ENCODE measurements around the gene CD2AP.
"Not testable (repeated sequence)": the region's sequence is repeated elsewhere in the genome, so short reads cannot be mapped to it uniquely, and the experiment has no call there.

Gene CD2AP

DNA sequence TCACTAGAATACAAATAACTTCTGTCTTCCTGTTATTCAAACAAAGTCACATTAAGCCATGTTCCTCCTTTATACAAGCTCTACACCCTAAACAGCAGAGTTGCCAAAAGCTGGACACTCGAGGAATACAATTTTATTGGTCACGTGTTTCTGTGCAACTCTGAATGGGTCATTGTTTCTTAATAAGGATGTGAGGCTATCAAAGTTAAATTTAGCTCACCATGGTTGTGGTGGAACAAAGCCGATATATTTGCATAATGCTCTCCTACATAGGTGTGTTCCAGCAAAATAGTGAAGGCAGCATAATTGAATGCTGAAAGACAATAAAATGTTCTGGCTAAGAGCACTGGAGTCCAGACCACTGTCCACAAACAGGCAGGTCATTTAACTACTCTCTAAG lies 36.9 kb upstream of the CD2AP start:
- Histone ChIP-seq H3K4me1 (ENCODE audit: control insufficient read depth, insufficient read depth, low read length) (no peaks in the 10 kb centered on the region), H3K27me3 (ENCODE audit: control insufficient read depth, insufficient read depth, low read length, poor library complexity, severe bottlenecking) (no peaks in the 10 kb centered on the region), H3K4me3 (ENCODE audit: insufficient read depth, low read depth, low read length) (no peak overlapping the region), H3K36me3 (ENCODE audit: control insufficient read depth, insufficient read depth, low read length) (no peaks in the 10 kb centered on the region), H3K27ac (ENCODE audit: insufficient read depth, low read depth, low read length, poor library complexity, severe bottlenecking) (no peak overlapping the region), H3K9me3 (ENCODE audit: control insufficient read depth, low read length) (no peaks in the 10 kb centered on the region)
- WGBS, 2 experiments, result 98 to 100% methylated on average over 3 of the region's 3 CpGs

- H3K4me3 ChIP-seq (ENCODE audit: insufficient read depth, low read depth, low read length), result not testable (repeated sequence)
- WGBS, 2 experiments, result 90 to 93% methylated on average over 3 of the region's 3 CpGs
Measured at GRCh38 chr6:47444964-47445363, 32.6 kb upstream of the CD2AP start.

DNA sequence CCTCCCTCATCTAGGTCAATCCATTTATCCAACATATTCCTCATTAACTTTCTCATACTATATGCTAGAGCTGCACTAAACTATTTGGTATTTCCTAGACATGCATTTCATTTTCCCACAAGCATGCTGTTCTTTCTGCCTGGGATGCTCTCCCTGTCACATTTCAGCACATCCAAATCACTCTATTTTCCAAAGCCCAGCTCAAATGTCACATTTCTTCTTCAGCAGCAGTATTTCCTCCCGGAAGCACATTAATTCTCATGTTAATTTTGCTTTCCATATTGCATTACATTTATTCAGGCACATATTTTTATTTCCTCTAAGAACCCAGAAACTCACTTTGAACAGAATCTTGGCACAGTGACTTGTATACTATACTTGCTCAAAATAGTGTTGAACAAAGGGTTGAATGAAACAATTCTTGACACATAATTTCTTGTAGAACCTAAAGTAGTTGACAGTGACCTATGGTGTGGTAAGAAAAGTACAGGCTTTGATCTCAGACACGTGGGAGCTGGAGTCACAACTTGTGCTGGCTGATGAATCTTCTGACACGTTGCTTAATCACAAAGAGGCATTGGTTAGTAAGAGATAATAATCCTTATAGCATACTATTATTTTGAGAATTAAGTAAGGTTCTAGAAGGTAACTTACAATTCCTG lies 30.8 kb upstream of the CD2AP start:
- no peaks in the 10 kb centered on the region for H3K9me3 ChIP-seq (ENCODE audit: control insufficient read depth, low read length)
- H3K4me1 ChIP-seq (ENCODE audit: control insufficient read depth, insufficient read depth, low read length), result no peaks in the 10 kb centered on the region
- no peaks in the 10 kb centered on the region for H3K27me3 ChIP-seq (ENCODE audit: control insufficient read depth, insufficient read depth, low read length, poor library complexity, severe bottlenecking)
- WGBS, 2 experiments, result 66 to 67% methylated on average over 2 to 3 of the region's 3 CpGs
- H3K36me3 ChIP-seq (ENCODE audit: control insufficient read depth, insufficient read depth, low read length), result no peaks in the 10 kb centered on the region
- no peak overlapping the region for H3K4me3 ChIP-seq (ENCODE audit: insufficient read depth, low read depth, low read length)
- H3K27ac ChIP-seq (ENCODE audit: insufficient read depth, low read depth, low read length, poor library complexity, severe bottlenecking), result no peak overlapping the region

More at GRCh38 chr6:47444964-47445363, 32.6 kb upstream of the CD2AP start:
- H3K4me1 ChIP-seq (ENCODE audit: control insufficient read depth, insufficient read depth, low read length); H3K27me3 ChIP-seq (ENCODE audit: control insufficient read depth, insufficient read depth, low read length, poor library complexity, severe bottlenecking); H3K36me3 ChIP-seq (ENCODE audit: control insufficient read depth, insufficient read depth, low read length); H3K9me3 ChIP-seq (ENCODE audit: control insufficient read depth, low read length); H3K27ac ChIP-seq (ENCODE audit: insufficient read depth, low read depth, low read length, poor library complexity, severe bottlenecking): not testable (repeated sequence)

DNA sequence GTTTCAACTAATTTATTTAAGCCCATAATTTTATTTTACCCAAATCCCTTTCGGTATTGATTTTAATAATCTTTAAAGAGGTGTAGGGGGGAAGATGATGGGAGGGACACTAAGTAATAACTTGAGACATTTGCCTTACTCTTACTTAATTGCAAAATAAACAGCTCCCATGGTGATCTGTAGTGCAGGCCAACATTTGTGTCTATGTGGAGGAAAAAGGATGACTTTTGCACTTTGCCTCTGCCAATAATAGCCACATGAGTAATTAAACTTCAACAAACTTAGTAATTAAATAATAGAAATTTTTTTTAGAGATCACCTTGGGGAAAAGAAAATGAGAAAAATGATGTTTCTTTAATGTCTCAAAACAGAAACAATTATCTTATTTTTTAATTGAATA lies 29.9 kb upstream of the CD2AP start:
- Histone ChIP-seq H3K27ac (ENCODE audit: insufficient read depth, low read depth, low read length, poor library complexity, severe bottlenecking) (no peak overlapping the region), H3K27me3 (ENCODE audit: control insufficient read depth, insufficient read depth, low read length, poor library complexity, severe bottlenecking) (no peaks in the 10 kb centered on the region), H3K4me3 (ENCODE audit: insufficient read depth, low read depth, low read length) (no peak overlapping the region), H3K4me1 (ENCODE audit: control insufficient read depth, insufficient read depth, low read length) (no peaks in the 10 kb centered on the region), H3K36me3 (ENCODE audit: control insufficient read depth, insufficient read depth, low read length) (no peaks in the 10 kb centered on the region), H3K9me3 (ENCODE audit: control insufficient read depth, low read length) (no peaks in the 10 kb centered on the region)
- WGBS, 2 experiments, result no CpG with 5 or more reads among the region's 1 CpG

- Histone ChIP-seq H3K4me3 (ENCODE audit: insufficient read depth, low read depth, low read length) (no peak overlapping the region), H3K27me3 (ENCODE audit: control insufficient read depth, insufficient read depth, low read length, poor library complexity, severe bottlenecking) (no peaks in the 10 kb centered on the region), H3K4me1 (ENCODE audit: control insufficient read depth, insufficient read depth, low read length) (no peaks in the 10 kb centered on the region), H3K36me3 (ENCODE audit: control insufficient read depth, insufficient read depth, low read length) (no peaks in the 10 kb centered on the region), H3K9me3 (ENCODE audit: control insufficient read depth, low read length) (no peaks in the 10 kb centered on the region), H3K27ac (ENCODE audit: insufficient read depth, low read depth, low read length, poor library complexity, severe bottlenecking) (no peak overlapping the region)
- WGBS, 2 experiments, result 93 to 98% methylated on average over 2 of the region's 2 CpGs
Measured at GRCh38 chr6:47451162-47451561, 26.4 kb upstream of the CD2AP start.

DNA sequence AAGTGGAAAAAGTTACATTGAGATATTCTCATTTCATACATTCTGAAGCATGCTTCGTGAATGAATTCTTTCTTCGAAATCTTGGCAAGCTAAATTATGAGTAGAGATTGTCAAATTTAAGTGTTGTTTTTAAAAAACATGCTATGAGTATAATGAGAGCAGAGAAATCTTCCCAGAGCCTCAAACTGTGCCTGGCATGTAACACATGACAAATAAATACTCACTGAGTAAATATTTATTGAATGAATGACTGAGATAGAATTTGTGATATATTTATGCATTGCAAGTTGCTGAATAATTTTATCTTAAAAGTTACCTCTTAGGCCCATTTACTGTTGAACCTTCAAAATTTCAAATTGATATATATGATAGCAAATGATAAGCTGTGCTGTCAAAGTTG lies 24.7 kb upstream of the CD2AP start:
- no peaks in the 10 kb centered on the region for H3K9me3 ChIP-seq (ENCODE audit: control insufficient read depth, low read length)

DNA sequence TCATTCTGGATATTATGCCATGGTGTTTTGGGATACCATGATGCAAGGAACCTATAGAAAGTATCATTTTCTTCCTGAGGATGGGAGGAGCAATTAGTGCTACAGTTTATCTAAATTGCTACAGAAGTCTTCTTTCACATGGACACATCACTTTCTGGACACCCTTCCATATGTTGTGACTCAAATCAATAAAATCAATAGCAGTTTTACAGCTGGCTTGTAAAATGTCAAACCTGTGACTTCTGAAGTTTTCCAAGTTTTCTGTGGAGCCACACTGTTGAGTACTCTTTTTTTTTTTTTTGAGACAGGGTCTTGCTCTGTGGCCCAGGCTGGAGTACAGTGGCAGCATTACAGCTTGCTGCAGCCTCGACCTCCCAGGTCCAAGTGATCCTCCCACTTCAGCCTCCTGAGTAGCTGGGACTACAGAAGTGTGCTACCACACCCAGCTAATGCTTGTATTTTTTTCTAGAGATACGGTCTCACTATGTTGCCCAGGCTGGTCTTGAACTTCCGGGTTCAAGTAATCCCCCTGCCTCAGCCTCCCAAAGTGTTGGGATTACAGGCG lies 24.1 kb upstream of the CD2AP start:
- Histone ChIP-seq H3K27me3 (ENCODE audit: control insufficient read depth, insufficient read depth, low read length, poor library complexity, severe bottlenecking) (no peaks in the 10 kb centered on the region), H3K4me3 (ENCODE audit: insufficient read depth, low read depth, low read length) (no peak overlapping the region), H3K4me1 (ENCODE audit: control insufficient read depth, insufficient read depth, low read length) (no peaks in the 10 kb centered on the region), H3K36me3 (ENCODE audit: control insufficient read depth, insufficient read depth, low read length) (no peaks in the 10 kb centered on the region), H3K27ac (ENCODE audit: insufficient read depth, low read depth, low read length, poor library complexity, severe bottlenecking) (no peak overlapping the region), H3K9me3 (ENCODE audit: control insufficient read depth, low read length) (no peaks in the 10 kb centered on the region)
- WGBS, 2 experiments, result 91 to 93% methylated on average over 3 to 4 of the region's 4 CpGs

More for the DNA sequence above, 24.7 kb upstream of the CD2AP start:
- H3K36me3 ChIP-seq (ENCODE audit: control insufficient read depth, insufficient read depth, low read length), result no peaks in the 10 kb centered on the region
- no peak overlapping the region for H3K4me3 ChIP-seq (ENCODE audit: insufficient read depth, low read depth, low read length)
- WGBS, 2 experiments, result 80 to 97% methylated on average over 1 to 2 of the region's 2 CpGs
- no peak overlapping the region for H3K27ac ChIP-seq (ENCODE audit: insufficient read depth, low read depth, low read length, poor library complexity, severe bottlenecking)
- H3K4me1 ChIP-seq (ENCODE audit: control insufficient read depth, insufficient read depth, low read length), result no peaks in the 10 kb centered on the region
- no peaks in the 10 kb centered on the region for H3K27me3 ChIP-seq (ENCODE audit: control insufficient read depth, insufficient read depth, low read length, poor library complexity, severe bottlenecking)

- Histone ChIP-seq H3K9me3 (ENCODE audit: control insufficient read depth, low read length) (no peaks in the 10 kb centered on the region), H3K4me3 (ENCODE audit: insufficient read depth, low read depth, low read length) (no peak overlapping the region), H3K27ac (ENCODE audit: insufficient read depth, low read depth, low read length, poor library complexity, severe bottlenecking) (no peak overlapping the region), H3K27me3 (ENCODE audit: control insufficient read depth, insufficient read depth, low read length, poor library complexity, severe bottlenecking) (no peaks in the 10 kb centered on the region), H3K36me3 (ENCODE audit: control insufficient read depth, insufficient read depth, low read length) (no peaks in the 10 kb centered on the region), H3K4me1 (ENCODE audit: control insufficient read depth, insufficient read depth, low read length) (no peaks in the 10 kb centered on the region)
- 97% methylated on average over 6 of the region's 6 CpGs for WGBS, 2 experiments
Measured at GRCh38 chr6:47454713-47455396, 22.7 kb upstream of the CD2AP start.

GRCh38 chr6:47455533-47456209 lies 21.9 kb upstream of the CD2AP start:
- H3K9me3 ChIP-seq (ENCODE audit: control insufficient read depth, low read length), result no peaks in the 10 kb centered on the region
- WGBS, 2 experiments, result 93 to 95% methylated on average over 4 of the region's 4 CpGs
- no peak overlapping the region for H3K27ac ChIP-seq (ENCODE audit: insufficient read depth, low read depth, low read length, poor library complexity, severe bottlenecking)
- no peaks in the 10 kb centered on the region for H3K27me3 ChIP-seq (ENCODE audit: control insufficient read depth, insufficient read depth, low read length, poor library complexity, severe bottlenecking)
- no peaks in the 10 kb centered on the region for H3K4me1 ChIP-seq (ENCODE audit: control insufficient read depth, insufficient read depth, low read length)
- no peaks in the 10 kb centered on the region for H3K36me3 ChIP-seq (ENCODE audit: control insufficient read depth, insufficient read depth, low read length)
- no peak overlapping the region for H3K4me3 ChIP-seq (ENCODE audit: insufficient read depth, low read depth, low read length)

DNA sequence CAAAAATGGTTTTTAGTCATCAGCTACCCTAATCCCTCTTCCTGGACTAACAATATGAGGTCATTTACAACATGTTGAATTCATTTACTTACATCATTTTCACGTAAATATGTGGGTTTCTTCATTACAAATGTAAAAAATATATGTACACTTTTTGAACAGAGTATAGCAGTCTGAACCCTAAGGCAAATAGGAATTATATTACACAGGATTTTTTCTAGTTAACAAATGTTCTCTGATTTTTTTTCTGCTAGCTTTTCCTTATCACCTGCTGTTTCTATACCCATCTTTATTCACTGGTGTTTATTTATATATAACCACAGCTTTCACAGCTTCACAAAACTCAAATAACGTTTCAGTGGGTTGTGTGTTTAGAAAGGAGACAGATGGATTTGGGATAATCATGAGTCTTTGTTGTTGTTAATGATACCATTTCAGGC lies 21.0 kb upstream of the CD2AP start:
- Histone ChIP-seq H3K27me3 (ENCODE audit: control insufficient read depth, insufficient read depth, low read length, poor library complexity, severe bottlenecking) (no peaks in the 10 kb centered on the region), H3K4me3 (ENCODE audit: insufficient read depth, low read depth, low read length) (no peak overlapping the region), H3K9me3 (ENCODE audit: control insufficient read depth, low read length) (no peaks in the 10 kb centered on the region), H3K36me3 (ENCODE audit: control insufficient read depth, insufficient read depth, low read length) (no peaks in the 10 kb centered on the region), H3K4me1 (ENCODE audit: control insufficient read depth, insufficient read depth, low read length) (no peaks in the 10 kb centered on the region), H3K27ac (ENCODE audit: insufficient read depth, low read depth, low read length, poor library complexity, severe bottlenecking) (no peak overlapping the region)
- WGBS, 2 experiments, result 70 to 100% methylated on average over 1 of the region's 2 CpGs

All from ectodermal cell (in vitro differentiated cells).